NCI-H748 (cell line): ENCODE measurements around the gene SLC7A8.
"Not testable (repeated sequence)": the region's sequence is repeated elsewhere in the genome, so short reads cannot be mapped to it uniquely, and the experiment has no call there.

ENCODE experiments used
- DNase-seq: peaks from one replicate; lab custom pipeline; 2025; ENCODE audit not compliant: unreplicated experiment; lab: John Stamatoyannopoulos, UW

Gene SLC7A8

DNA sequence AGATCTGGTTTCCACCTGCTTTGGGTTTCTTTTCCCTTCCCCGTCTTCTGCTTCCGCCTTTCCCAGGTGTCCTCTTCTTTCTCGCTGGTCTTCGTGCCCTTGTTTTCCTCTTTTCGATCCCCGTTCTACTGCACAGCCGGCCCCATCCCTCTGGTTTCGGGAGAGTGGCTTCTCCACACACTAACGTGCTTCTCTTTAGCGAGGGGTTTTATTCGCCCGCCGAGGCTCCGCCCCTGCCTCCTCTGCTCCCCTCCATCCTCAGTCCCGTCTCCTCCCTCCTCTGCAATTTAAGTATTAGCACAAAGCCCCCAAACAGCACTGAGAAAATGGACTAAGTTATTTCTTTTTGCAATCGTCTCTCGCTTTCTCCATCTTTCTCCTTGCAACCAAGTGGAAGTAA is at the start of gene SLC7A8:
Gene SLC7A8, minus strand, starts transcription at position 182 of the 400 bp plus-strand sequence. CDS start 746 bp downstream, outside the sequence.
- DNase-seq = peak; percentile 61

DNA sequence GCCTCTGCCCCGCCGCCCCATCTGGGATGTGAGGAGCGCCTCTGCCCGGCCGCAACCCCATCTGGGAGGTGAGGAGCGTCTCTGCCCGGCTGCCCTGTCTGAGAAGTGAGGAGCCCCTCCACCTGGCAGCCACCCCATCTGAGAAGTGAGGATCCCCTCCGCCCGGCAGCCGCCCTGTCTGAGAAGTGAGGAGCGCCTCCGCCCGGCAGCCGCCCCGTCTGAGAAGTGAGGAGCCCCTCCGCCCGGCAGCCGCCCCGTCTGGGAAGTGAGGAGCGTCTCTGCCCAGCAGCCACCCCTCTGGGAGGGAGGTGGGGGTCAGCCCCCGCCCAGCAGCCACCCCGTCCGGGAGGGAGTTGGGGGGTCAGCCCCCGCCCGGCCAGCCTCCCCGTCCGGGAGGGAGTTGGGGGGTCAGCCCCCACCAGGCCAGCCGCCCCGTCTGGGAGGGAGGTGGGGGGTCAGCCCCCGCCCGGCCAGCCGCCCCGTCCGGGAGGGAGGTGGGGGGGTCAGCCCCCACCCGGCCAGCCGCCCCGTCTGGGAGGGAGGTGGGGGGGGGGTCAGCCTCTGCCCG is 48.9 kb upstream of the SLC7A8 start:
- DNase-seq = not testable (repeated sequence)

DNA sequence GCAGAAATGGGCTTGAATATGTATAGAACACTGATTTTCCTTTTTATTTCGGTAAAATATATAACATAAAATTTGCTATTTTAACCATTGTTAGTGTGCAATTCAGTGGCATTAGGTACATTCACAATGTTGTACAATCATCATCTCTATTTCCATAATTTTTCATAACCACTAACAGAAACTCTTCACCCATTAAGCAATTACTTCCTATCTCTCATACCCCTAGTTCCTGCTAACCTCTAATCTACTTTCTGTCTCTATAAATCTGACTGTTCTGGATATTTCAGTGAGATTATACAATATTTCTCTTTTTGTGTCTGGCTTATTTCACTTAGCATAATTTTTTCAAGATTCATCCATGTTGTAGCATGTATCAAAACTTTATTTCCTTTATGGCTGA is 45.4 kb upstream of the SLC7A8 start:
- no peak for DNase-seq

DNA sequence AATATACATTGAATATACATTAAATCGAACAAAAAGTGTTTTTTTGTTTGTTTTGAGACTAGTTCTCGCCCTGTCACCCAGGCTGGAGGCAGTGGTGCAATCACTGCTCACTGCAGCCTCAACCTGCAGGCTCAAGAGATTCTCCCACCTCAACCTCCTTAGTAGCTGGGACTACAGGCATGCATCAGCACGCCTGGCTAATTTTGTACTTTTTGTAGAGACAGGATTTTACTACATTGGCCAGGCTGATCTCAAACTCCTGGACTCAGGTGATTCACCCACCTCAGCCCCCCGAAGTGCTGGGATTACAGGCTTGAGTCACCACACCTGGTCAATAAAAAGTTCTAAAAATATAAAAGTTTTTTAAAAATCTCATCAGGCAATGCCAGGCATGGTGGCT is 44.1 kb upstream of the SLC7A8 start:
- no peak for DNase-seq

DNA sequence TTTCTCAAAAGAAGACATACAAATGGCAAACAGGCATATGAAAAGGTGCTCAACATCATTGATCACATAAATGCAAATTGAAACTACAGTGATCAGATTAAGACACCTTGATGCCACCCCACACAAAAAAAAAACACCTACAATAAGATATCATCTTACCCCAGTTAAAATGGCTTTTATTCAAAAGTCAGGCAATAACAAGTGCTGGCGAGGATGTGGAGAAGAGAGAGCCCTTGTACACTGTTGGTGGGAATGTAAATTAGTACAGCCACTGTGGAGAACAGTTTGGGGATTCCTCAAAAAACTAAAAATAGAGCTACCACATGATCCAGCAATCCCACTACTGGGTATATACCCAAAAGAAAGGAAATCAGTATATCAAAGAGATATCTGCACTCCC is 41.5 kb upstream of the SLC7A8 start:
- DNase-seq = not testable (repeated sequence)

DNA sequence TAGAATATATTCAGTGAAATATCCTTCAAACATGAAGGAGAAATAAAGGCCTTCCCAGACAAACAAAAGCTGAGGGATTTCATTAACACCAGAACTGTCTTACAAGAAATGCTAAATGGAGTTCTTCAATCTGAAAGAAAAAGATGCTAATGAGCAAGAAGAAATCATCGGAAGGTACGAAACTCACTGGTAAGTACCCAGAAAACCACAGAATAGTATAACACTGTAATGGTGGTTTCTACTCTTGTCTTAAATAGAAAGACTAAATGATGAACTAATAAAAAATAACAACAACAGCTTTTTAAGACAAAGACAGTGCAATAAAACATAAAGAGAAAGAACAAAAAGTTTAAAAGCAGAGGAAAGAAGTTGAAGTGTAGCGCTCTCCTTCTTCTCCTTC is 35.6 kb upstream of the SLC7A8 start:
- no peak for DNase-seq

DNA sequence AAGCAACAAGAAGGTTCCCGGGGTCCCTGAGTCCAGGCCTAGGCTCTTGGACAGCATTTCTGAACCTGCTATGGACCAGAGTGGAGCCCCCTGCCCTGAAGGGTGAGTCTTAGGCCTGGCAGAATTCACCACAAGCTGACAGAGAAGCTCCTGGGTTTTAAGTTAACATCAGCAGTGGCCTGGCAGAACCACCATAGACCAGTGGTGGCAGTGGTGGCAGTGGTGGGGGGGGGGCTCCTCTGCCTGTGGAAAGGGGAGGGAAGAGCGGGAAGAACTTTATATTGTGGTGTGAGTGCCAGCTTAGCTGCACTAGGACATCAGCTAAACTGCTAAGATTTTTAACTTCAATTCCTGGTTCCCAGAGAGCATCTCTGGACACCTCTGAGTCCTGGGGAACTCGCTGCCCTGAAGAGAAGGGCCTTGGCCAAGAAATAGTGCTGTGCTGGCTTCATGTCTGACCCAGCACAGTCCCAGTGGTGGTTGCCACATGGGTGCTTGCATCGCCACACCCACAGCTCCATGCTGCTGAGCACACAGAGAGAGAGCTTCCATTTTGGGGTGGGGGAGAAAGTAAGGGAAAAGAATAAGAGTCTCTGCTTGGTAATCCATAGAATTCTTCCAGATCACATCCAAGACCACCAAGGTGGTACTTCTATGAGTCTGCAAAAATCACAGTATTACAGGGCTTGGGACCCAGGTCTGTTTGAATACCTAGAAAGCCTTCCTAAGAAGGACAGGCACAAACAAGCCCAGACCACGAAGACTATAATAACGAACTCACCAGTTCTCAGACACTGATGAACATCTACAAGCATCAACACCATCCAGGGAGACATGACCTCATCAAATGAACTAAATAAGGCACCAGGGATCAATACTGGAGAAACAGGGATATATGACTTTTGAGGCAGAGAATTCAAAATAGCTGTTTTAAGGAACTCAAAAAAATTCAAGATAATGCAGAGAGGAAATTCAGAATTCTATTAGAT is 33.9 kb upstream of the SLC7A8 start:
- DNase-seq = no peak

DNA sequence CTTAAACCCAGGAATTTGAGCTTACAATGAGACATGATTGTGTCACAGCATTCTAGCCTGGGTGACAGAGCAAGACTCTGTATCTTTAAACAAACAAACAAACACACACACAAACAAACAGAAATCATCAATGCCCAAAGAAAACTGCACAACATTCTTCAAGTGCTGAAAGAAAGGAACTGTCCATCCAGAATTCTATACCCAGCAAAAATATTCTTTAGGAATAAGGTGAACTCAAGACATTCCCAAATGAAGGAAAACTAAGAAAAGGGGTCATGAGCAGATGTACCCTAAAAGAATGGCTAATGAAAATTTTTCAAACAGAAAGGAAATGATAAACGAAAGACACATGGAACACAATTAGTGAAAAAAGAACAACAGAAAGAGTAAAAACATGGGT is 32.0 kb upstream of the SLC7A8 start:
- no peak for DNase-seq

DNA sequence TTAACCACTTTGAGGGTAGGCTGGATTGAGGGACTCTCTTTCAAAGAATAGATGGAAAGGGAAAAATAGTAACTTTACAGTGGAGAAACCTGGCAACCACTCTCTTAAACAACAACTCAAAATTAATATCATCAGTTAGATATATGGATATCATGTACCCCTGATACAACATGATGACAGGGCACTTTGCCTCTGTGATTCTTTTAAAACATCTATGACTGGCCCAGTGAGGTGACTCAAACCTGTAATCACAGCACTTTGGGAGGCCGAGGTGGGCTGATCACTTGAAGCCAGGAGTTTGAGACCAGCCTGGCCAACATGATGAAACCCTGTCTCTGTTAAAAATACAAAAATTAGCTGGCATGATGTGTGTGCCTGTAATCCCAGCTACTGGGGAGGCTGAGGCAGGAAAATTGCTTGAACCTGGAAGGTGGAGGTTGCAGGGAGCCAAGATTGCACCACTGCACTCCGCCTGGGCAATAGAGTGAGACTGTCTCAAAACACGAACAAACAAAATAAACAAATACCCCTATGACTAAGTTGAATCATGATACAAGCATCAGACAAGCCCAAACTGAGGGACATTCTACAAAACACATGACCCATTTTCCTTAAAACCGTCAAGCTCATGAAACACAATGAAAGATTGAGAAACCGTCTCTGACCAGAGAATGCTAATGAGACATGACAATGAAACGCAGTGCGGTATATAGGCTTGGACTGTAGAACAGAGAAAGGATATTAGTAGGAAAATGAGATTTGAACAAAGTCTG is 26.4 kb upstream of the SLC7A8 start:
- DNase-seq = no peak

DNA sequence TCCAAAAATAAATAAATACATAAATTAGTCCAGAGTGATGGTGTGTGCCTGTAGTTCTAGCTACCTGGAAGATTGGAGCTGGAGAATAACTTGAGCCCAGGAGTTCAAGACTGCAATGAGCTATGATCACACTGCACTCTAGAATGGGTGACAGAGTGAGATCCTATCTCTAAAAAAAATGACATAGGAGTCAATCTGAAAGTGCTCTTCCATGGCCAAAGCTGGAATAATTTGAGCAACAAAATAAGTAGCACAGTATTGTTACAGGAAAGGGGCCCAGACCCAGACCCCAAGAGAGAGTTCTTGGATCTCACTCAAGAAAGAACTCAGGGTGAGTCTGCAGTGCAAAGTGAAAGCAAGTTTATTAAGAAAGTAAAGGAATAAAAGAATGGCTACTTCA is 24.9 kb upstream of the SLC7A8 start:
- no peak for DNase-seq

DNA sequence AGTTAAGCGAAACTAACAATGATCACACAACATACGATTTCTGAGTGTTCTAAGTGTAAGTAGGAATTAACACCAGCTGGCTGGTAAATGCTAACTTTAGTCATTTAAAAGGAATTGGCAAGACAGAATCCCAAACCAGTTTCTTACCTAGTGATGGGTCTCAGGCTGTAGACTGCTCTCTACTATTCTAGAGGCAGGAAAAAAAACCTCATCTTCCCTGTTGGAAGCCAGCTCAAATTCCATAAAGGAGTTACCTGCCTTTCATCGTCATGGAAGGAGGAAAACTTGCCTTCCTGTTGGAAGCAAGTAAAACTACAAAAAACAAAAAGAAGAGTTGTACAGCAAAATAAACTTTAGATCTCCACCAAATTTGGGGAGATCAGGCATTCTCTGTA is 23.7 kb upstream of the SLC7A8 start:
- no peak for DNase-seq

DNA sequence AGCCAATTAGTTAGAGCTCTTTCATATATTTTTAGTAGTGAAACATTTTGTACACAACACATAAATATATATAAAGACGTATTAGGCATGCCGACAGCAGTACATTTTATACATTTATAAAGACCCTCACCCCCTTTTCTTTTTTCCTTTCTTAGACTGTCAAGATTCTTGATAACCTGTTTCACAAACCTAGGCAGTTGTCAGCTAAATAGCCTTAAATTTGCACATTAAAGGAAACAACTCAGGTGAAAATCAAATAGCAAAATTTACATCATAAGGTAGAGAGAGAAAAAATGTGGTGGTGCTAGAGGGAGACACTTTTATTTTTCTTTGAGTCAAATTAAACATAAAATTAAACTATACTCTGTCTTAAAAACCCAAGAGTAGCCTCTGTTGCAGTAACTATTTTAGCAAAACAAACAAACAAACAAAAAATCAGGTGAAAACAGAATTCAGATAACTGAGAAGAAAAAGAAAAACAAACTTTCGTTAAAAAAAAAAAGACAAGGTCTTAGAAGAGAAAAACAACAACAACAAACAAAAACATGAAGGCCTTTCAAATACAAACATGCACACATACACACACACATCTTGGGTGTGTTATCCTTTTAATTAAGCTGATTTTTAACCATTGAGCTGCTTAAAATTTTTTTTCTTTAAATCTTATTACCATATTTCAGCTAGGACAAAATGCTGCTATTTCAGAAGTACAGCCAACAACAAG is 23.1 kb upstream of the SLC7A8 start:
- DNase-seq = no peak

DNA sequence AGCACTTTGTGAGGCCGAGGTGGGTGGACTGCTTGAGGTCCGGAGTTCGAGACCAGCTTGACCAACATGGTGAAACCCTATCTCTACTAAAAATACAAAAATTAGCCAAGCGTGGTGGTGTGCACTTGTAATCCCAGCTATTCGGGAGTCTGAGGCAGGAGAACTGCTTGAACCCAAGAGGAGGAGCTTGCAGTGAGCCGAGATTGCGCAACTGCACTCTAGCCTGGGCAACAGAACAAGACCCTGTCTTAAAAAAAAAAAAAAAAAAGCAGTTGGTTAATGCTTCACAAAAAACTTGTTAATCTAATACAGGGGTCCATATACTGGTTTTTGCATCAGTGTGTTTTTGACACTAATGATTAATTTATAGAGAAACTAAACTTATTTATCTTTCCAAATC is 18.5 kb upstream of the SLC7A8 start:
- no peak for DNase-seq

DNA sequence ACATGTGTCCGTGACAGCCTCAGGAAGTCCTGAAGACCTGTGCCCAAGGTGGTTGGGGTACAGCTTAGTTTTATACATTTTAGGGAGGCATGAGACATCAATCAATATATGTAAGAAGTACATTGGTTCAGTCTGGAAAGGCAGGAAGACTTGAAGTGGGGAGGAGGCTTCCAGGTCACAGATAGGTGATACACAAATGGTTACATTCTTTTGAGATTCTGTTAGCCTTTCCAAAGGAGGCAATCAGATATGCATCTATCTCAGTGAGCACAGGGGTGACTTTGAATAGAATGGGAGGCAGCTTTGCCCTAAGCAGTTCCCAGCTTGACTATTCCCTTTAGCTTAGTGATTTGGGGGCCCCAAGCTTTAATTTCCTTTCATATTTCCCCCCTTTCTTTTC is 15.7 kb upstream of the SLC7A8 start:
- not testable (repeated sequence) for DNase-seq

DNA sequence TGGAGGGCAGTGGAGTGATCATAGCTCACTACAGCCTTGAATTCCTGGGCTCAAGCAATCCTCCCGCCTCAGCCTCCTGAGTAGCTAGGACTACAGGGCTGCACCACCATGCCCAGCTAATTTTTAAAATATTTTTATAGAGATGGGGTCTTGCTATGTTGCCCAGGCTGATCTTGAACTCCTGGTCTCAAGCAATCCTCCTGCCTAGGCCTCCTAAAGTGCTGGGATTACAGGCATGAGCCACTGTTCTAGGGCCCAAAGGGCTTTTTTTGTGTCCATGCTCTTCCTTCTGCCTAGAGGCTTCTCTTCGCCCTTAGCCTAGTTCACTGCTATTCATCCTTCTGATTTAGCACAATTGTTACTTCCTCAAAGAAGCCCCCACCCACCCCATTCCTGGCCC is 13.0 kb upstream of the SLC7A8 start:
- not testable (repeated sequence) for DNase-seq

DNA sequence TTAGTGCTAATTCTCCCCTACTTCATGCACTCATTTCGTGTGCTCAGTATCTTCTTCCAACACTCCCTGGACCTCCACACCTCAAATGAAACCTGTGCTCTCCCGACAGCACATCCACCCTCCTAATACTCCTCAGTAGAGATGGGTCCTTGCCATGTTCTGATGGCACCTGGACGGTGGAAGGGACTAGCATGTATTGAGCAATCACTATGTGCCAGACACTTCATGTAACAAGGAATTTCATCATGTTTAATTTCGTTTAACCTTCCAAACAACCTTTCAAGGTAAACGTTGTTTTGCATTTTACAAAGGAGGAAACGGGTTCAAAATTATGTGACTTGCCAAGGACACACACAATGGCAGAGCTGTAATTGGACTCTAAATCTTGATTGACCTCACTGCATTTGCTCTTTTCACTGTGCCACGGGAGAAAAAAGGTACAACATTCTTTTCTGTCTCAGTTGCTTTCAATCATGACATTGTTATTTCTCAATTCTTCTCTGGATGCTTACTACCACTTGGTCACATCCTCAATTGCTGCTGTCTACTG is 12.2 kb upstream of the SLC7A8 start:
- no peak for DNase-seq

DNA sequence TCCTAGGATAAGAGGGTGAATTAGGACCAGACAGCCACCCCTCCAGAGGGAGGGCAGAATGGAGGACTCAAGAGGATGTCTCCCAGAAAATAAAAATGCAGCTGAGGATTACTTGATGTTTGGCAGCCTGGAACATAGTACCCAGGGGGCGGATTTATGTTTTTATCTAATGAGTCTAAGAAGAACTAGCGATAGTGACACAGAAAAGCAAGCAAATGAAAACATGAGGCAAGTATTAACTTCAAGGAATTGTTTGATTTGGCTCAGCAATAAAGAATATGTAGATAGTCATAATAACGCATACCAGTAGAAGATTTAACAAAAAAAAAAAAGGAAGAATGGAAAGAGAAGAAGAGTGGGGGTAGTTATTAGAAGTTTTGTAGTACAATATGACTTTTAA is 10.0 kb upstream of the SLC7A8 start:
- DNase-seq = no peak

DNA sequence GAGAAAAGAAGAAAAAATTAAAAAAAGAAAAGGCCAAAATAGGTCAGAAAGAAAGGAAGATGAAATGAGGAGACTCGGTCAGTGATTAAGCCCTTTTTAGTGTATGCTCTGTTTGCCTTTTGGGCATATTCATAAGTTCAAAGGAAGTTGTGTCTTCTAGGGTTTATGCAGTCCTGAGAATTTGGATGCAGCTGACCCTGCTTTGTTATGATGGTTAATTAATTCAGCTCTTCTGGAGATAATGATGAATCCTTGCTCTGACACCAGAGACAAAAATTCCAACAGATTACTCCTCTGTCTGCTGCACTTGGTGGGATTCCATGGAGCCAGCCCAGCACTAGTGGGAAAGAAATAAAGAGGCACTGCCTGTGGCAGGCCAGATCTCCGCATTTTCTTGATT is 4.5 kb upstream of the SLC7A8 start:
- no peak for DNase-seq

DNA sequence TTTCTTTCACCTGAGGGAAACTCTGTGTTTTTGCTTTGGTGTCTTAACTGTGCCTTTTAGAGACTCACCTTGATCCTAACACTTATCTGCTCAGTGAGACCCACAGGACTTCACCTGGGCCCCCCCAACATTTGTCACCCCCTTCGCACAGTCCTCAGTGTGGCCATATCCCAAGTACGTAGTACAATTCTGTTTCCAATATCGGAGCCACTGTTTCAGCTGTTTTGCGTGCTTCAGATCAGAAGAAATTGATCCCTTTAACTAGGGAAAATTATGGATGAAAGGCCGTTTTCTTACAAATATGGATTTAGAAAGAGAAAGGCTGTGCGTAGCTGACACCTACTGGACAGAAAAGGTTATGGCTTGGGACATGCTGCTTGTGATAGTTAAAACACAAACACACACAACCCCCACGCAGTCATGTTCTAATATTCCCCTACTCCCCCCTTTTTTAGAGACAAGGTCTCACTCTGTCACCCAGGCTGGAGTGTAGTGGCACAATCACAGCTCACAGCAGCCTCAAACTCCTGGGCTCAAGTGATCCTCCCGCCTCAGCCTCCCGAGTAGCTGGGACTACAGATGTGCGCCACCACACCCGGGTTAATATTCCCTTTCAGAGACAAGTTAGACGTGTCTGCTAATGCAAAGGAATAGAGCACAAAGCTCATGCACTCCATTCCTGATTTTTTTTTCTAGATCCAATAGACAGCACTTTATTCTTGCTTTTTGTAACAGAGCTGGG is 3.6 kb upstream of the SLC7A8 start:
- DNase-seq = peak; percentile 52

DNA sequence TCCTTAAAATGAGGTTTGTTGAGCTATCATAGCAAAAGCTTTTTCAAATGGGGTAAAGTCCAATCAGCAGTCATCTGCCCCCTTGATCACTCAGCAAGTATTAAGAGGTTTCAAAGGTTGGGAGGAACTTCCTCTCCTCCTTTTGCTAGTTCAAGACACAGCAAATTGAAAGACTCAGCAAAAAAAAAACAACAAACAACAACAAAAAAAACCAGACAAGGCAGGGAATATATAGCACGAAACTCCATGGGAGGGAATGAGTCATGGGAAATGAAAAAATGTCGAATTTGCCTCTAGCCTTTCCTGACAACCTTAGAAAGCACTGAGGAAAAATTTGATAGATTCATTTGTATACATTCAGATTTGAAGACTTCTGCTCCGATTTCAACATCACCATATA is 1.6 kb upstream of the SLC7A8 start:
- no peak for DNase-seq
